ENCODE measurements around the gene PALM3. TPM values are rescaled to one million over a fixed set of nuclear protein-coding genes. Genes with fewer than 3 reads are reported as not detected.
A peak's percentile ranks its signal among the peaks of the same experiment; 100 is the strongest.

Gene PALM3
- total RNA-seq, 2 experiments from 2014 or later = not detected

DNA sequence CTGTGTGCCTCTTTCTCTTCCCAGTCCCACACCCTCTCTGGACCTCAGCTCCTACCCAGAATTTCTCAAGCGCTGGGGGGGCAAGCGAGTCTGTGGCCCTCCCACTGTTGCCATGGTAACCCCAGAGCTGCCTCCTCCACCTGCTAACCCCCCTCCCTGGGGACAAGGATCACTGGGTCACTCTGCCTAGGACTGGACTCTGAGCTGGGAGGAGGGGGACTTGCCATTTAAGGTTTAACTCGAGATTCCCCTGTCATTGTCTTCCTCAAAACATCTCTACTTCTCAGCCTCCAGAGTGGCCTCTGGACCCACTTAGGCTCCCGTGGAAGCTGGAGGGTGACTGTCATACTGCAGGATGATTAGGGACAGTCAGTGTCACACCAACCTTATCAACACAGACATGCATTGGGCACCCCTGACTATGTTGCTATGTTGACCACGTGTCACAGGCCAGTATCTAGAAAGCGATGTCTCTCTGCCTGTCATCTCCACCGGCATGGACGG is 2.2 kb downstream of the PALM3 start:
- no peaks in the 10 kb centered on the region for H3K36me3 Mint-ChIP-seq (ENCODE audit: low read depth)
- intact Hi-C loops (cut with micrococcal nuclease) = no loop called here

DNA sequence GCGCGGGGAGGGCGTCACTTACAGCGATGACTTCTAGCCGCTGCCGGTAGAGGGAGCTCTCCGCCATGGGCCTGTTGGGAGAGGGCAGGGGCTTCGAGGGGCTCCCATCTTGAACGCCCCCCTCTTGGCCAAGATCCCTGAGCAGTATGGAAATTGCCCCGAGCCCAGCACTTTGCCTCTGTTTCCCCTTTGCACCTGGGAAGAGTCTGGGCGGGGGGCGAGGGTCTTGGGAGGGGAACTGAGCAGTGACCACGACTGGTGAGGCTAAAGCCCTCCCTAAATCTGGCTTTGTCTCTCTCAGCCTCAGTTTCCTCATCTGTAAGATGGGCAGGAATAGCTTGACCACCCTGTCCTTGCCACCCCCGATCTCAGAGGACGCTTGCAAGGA is 2.8 kb downstream of the PALM3 start:
- H3K4me1 Mint-ChIP-seq (ENCODE audit: low read depth) = peaks cover 16% of the 10 kb centered on the region
- DNase-seq (peak; percentile 77), ATAC-seq (peak; percentile 77)
- peaks cover 37% of the 10 kb centered on the region for H3K27me3 Mint-ChIP-seq
- H3K27ac Mint-ChIP-seq = no peak overlapping the region
- TF ChIP-seq, protein P1, sequence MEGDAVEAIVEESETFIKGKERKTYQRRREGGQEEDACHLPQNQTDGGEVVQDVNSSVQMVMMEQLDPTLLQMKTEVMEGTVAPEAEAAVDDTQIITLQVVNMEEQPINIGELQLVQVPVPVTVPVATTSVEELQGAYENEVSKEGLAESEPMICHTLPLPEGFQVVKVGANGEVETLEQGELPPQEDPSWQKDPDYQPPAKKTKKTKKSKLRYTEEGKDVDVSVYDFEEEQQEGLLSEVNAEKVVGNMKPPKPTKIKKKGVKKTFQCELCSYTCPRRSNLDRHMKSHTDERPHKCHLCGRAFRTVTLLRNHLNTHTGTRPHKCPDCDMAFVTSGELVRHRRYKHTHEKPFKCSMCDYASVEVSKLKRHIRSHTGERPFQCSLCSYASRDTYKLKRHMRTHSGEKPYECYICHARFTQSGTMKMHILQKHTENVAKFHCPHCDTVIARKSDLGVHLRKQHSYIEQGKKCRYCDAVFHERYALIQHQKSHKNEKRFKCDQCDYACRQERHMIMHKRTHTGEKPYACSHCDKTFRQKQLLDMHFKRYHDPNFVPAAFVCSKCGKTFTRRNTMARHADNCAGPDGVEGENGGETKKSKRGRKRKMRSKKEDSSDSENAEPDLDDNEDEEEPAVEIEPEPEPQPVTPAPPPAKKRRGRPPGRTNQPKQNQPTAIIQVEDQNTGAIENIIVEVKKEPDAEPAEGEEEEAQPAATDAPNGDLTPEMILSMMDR (IDR thresholded peaks at IDR 0.05) = peak; percentile 91
- no peaks in the 10 kb centered on the region for H3K9me3 Mint-ChIP-seq
- CTCF ChIA-PET = interaction anchor here (0.5 to 7.0 kb wide), 45 partner anchors 10 to 448 kb away, joined by 3 to 86 read pairs (median 4); partner anchors contain the start of genes ASF1B, IL27RA, MISP3 and NANOS3
- POLR2A ChIA-PET = interaction anchor here (1.2 to 1.9 kb wide), 2 partner anchors 12 to 28 kb away, joined by 3 to 6 read pairs; partner anchors contain the start of gene IL27RA
- no peaks in the 10 kb centered on the region for H3K36me3 Mint-ChIP-seq (ENCODE audit: low read depth)
- intact Hi-C loops (cut with micrococcal nuclease) = no loop called here
- no peak overlapping the region for H3K4me3 Mint-ChIP-seq

More for the DNA sequence above, 2.2 kb downstream of the PALM3 start:
- no peak overlapping the region for H3K27ac Mint-ChIP-seq
- ATAC-seq = no peak
- TF ChIP-seq, protein P1 (IDR thresholded peaks at IDR 0.05) = no peak
- ChIA-PET POLR2A (interaction anchor here (1.2 to 1.9 kb wide), 3 partner anchors 12 to 193 kb away, joined by 3 to 6 read pairs (median 3); partner anchors contain the start of gene IL27RA), CTCF (interaction anchor here (0.6 to 7.0 kb wide), 34 partner anchors 11 to 223 kb away, joined by 3 to 86 read pairs (median 5); partner anchors contain the start of genes ASF1B, IL27RA, MISP3 and NANOS3)
- peaks cover 37% of the 10 kb centered on the region for H3K27me3 Mint-ChIP-seq
- peaks cover 16% of the 10 kb centered on the region for H3K4me1 Mint-ChIP-seq (ENCODE audit: low read depth)
- DNase-seq = no peak
- H3K4me3 Mint-ChIP-seq = no peak overlapping the region
- H3K9me3 Mint-ChIP-seq = no peaks in the 10 kb centered on the region

DNA sequence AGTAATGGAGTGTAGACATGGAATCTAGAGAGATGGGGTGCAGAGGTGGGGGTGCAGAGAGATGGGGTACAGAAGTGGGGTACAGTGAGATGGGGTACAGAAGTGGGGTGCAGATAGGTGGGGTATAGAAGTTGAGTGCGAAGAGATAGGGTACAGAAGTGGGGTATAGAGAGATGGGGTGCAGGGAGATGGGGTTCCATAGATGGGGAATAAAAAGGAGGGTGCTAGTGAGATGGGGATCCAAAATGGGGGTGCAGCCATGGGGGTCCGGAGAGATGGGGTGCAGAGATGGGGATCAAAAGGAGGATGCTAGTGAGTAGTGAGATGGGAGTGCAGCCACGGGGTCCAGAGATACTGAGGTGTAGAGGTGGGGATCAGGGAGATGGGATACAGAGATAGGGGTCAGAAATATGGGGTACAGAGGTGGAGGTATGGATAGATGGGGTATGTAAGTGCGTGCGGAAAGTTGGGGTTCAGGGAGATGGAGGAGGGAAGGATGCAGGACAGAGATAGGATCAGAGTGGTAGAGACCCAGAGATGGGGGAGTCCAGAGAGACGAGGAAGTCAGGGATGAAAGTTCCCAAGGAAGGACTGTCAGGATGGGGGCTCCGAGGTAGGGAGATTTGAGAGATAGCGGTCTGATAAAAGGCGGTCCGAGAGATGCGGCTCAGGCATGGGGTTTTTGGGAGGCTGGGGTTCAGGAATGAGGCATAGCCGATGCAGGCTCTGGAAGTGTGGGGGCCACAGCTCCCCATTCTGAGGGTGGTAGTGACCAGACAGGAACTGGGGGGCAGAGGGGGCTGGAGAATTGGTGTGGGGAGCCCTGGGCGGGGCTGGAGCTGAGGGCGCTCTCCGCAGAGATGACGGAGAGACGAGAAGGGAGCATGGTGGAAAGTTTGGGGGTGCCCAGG is 3.4 kb downstream of the PALM3 start:
- H3K36me3 Mint-ChIP-seq (ENCODE audit: low read depth) = no peaks in the 10 kb centered on the region
- intact Hi-C loops (cut with micrococcal nuclease) = no loop called here

DNA sequence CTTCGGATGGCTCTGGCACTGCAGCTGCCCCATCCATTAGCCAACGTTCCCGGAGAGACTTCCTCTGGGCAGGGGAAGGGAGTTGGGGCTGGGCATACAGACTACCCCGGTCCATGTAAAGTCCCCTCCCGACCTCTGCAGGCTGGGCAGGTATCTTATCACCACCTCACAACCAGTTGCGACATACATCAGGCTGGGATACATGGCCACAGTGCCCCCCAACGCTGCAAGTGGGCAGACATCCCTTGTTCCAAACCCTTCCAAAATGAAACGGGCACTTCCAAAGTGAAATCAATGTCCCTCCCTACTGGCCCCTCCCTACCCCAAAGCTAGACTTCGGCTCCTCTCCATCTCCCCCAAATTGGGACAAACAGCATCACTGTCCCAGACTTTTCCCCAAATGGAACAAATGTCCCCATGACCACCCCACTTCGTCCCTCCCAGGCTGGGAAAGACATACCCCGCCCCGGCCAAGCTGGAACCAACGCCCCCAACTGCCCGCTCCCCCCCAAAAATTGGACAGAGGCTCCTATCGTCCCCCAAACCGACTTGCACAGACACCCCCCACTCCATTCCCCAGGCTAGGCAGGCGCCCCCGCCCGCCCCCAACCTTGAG is 5.0 kb downstream of the PALM3 start:
- ChIA-PET CTCF (interaction anchor here (1.1 to 7.0 kb wide), 5 partner anchors 8 to 177 kb away, joined by 3 to 86 read pairs (median 24); partner anchors contain the start of gene MISP3), POLR2A (interaction anchor here (0.6 to 0.7 kb wide), 3 partner anchors 69 to 338 kb away, joined by 3 read pairs; no protein-coding TSS in a partner anchor)
- ATAC-seq (no peak), DNase-seq (no peak)
- H3K36me3 Mint-ChIP-seq (ENCODE audit: low read depth) = peaks cover 11% of the 10 kb centered on the region
- peaks cover 37% of the 10 kb centered on the region for H3K27me3 Mint-ChIP-seq
- H3K4me3 Mint-ChIP-seq = no peak overlapping the region
- H3K9me3 Mint-ChIP-seq = no peaks in the 10 kb centered on the region
- peaks cover 16% of the 10 kb centered on the region for H3K4me1 Mint-ChIP-seq (ENCODE audit: low read depth)
- TF ChIP-seq, protein P1 (IDR thresholded peaks at IDR 0.05) = no peak
- intact Hi-C loops (cut with micrococcal nuclease) = no loop called here
- H3K27ac Mint-ChIP-seq = no peak overlapping the region

More for the DNA sequence above, 3.4 kb downstream of the PALM3 start:
- H3K4me3 Mint-ChIP-seq = no peak overlapping the region
- ATAC-seq = no peak
- H3K27me3 Mint-ChIP-seq = peaks cover 37% of the 10 kb centered on the region
- DNase-seq = no peak
- no peak overlapping the region for H3K27ac Mint-ChIP-seq
- H3K4me1 Mint-ChIP-seq (ENCODE audit: low read depth) = peaks cover 16% of the 10 kb centered on the region
- ChIA-PET POLR2A (interaction anchor here (1.2 kb wide), 1 partner anchor 13 kb away, joined by 3 read pairs; no protein-coding TSS in a partner anchor), CTCF (interaction anchor here (0.5 to 7.0 kb wide), 42 partner anchors 10 to 449 kb away, joined by 3 to 86 read pairs (median 4); partner anchors contain the start of genes ASF1B, DCAF15, IL27RA and MISP3)
- TF ChIP-seq, protein P1 (IDR thresholded peaks at IDR 0.05) = no peak
- H3K9me3 Mint-ChIP-seq = no peaks in the 10 kb centered on the region
